Left kidney (tissue), 2 donors: ENCODE data around the gene C5. TPM values are rescaled to one million over a fixed set of nuclear protein-coding genes. Genes with fewer than 3 reads are reported as not detected.
A peak's percentile ranks its signal among the peaks of the same experiment; 100 is the strongest.
"Not testable (repeated sequence)": the region's sequence is repeated elsewhere in the genome, so short reads cannot be mapped to it uniquely, and the experiment has no call there.

Source experiments
- DNase-seq: peaks from one replicate; pipeline ENCODE4 v3.0.0-alpha.2; 2013
- polyA plus RNA-seq: library from polyadenylated mRNA; unstranded; fragments of 120-200 nt; gene quantifications from one replicate; pipeline ENCODE4 v1.2.1, GENCODE V29; 2013; ENCODE audit not compliant: insufficient read length

C5 gene
- polyA plus RNA-seq, 1 donor: 19.5 TPM

DNA sequence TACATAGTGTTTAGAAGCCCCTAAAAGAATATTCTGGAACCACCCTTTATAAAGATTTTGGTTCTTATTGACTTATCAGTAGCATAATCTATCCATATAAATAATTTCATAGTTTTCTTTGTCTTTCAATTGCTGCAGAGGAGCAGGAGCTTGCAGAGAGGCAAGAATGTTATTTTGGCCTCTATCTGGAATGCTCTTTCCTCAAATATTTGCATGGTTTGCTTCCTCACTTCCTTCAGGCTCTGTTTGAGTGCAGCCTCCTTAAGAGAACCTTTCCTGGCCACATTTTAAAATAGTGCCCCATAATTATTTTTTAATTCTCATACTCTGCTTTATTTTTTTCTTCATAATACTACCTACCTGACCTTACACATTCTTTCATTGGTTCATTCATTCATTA, 1.5 kb downstream of the C5 start:
- no peak for DNase-seq

DNA sequence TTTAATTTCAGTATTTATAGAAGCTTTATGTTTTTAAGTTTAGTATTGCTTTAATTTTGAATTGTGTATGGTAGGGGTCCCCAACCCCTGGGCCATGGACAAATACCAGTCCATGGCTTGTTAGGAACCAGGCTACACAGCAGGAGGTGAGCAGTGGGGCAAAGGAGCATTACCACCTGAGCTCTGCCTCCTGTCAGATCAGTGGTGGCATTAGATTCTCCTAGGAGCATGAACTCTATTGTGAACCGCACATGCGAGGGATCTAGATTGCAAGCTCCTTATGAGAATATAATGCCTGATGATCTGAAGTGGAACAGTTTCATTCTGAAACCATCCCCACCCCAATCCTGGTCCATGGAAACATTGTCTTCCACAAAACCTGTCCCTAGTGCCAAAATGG, 1.9 kb downstream of the C5 start:
- DNase-seq: no peak

DNA sequence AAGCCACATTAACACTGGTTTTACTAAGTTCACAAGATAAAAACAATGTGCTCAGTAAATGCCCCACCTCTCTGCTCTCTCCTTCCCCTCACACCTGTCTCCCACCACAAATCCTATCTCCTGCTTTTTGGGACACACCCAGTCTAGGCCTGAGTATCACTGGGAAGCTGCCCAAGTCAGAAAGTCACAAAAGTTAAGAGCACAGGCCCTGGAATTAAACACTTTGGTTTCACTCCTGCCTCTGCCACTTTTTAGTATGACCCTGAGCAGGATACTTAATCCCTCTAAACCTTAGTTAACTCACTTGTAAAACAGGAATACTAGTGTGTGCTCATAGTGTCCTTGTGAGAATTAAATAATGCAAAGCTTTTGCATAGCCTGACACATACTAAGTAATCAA, 11.3 kb downstream of the C5 start:
- DNase-seq: no peak

DNA sequence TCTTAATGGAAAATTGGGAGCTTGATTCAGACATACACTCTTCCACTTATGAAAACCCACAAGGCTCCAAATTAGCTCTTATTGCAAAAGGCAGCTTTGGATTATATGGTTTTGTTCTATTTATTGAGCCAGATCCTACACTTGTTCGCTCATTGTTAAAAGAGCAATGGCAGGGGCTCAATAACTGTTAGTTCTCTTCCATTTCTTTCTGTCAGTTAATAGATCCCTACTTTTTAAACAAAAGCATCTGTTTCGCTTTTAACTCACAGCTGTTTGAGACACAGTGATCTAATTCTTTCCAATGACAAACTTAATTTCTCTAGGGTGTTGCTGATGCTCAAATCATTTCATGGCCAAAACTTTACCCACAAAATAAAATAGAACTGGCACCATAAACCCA, 11.7 kb downstream of the C5 start:
- no peak for DNase-seq

DNA sequence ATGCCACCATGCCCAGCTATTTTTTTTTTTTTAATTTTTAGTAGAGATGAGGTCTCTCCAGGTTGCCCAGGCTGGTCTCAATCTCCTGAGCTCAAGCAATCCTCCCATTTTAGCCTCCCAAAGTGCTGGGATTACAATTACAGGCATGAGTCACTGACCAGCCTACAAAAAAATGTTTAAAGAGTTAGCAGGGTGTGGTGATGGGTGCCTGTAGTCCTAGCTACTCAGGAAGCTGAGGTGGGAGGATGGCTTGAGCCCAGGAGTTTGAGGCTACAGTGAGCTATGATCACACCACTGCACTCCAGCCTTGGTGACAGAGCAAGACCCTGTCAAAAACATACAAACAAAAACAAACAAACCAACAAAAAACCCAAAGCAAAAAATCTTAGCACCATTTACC, 14.4 kb downstream of the C5 start:
- not testable (repeated sequence) for DNase-seq

DNA sequence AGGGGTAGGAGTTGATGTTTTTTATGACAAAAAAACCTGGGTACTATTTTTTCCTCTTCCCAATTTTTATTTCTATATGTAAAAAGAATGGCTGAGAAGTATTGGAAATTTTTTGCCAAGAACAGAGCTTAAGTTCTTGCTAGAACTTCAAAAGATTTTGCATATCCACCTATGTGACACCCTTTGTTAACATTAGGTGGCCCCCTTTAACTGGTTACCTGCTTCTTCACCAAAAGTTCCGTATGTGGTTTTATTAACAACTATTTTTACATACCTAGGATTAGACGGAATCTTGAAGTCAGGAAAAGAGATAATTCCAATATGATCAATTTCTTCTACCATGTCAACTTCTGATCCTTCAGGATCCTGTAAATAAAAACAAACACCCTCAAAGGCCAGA, 15.5 kb downstream of the C5 start:
- DNase-seq: no peak

DNA sequence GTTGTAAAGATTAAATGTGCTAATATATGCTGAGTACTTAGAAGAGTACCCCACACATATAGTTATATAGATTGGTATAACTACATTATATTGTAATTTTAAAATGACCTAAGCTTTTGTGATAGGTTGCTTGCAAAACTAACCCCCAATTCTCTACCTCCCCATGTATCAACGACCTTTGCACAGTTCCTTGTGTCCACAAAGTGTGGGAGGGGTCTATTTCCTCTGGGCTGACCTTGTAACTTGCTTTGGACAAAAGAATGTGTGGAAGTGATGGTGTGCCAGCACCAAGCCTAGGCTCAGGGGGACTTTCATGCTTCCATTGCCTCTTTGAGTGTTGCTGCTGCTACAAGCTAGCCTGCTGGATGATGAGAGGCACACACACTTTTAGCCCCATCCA, 20.6 kb downstream of the C5 start:
- no peak for DNase-seq

DNA sequence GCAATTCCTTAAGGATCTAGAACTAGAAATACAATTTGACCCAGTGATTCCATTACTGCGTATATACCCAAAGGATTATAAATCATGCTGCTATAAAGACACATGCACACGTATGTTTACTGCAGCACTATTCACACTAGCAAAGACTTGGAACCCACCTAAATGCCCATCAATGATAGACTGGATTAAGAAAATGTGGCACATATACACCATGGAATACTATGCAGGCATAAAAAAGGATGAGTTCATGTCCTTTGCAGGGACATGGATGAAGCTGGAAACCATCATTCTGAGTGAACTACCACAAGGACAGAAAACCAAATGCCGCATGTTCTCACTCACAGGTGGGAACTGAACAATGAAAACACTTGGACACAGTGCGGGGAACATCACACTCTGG, 21.8 kb downstream of the C5 start:
- not testable (repeated sequence) for DNase-seq

DNA sequence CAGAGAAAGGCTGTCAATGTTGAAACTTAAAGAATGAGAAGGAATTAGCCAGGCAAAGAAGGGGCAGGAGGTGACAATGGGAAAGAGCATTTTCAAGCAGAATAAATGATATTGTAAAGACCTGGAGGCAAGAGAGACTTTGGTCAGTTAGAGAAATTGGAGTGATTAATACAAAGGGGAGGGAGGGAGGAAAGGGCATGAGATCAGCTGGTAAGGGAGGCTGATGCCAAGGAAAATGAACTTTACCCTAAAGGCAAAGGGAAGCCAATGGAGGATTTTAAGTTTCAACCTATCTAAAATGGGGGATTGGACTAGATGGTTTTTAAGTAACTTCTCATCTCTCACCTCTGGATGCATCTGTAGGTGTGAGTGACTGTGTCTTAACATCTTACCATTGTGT, 23.3 kb downstream of the C5 start:
- no peak for DNase-seq

DNA sequence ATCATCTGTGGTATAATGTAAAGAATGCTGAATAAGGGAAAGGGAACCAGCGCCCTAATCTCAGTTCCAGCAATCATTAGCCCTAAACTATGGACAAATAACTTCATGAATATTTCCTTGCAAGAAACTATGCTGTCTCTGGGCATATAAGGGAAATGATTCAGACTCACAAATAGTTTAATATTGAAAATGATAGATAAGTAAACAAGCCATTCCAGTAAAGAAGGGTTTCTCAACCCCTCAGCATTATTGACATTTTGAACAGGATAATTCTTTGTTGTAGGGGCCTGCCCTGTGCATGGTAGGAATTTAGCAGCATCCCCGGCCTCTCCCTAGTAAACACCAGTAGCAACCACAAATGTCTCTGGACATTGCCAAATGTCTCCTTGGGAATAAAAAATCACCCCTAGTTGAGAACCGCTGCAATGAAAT, 23.8 kb downstream of the C5 start:
- no peak for DNase-seq

DNA sequence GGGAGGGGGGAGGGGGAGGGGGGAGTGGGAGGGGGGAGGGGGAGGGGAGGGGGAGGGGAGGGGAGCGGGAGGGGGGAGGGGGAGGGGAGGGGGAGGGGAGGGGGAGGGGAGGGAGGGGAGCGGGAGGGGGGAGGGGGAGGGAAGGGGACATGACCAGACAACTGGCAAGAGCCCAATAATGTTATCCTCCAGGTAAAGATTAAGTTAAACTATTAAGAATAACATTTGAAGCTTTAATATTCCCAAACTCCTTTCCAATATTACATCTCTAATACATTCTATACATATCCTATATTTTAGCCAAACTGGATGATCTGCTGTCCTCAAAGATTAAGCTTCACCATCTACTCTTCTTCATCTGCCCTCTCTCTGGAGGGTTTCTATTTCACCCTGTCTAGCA, 25.8 kb downstream of the C5 start:
- no peak for DNase-seq

DNA sequence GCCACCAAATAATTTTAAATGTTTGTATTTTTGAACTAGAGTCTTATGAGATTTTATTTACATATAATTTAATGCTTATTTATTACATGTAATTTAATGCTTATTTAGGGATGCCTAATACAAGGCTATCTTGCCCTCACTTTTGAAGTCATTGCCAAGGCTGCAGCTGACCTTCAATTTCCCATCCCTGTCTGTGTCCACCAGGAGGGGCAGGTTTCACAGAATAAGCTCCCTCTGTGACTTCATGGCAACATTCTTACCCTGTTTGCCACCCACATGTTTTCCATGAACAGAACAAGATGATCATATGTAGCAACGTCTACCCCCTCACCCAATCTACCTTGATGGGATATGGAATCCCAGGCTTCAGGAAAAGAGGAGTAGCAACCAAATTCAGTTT, 27.0 kb downstream of the C5 start:
- DNase-seq: no peak

DNA sequence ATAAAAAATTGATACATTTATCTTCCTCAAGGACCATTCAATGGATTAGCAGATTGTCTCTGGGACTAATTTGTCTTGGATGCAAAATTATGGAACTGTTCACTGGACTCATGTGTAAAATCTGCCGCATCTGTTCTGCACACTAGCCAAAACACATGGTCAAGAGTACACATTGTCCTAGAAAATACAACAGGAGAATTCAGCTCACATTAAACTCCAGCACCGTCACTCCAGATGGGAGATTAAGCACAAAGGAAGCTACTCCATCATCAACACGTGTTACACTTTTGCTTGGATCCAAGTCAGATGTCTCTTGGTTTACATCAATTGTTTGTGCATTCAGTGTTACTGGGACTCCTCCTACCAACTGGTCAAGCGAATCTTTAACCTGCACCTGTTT, 28.8 kb downstream of the C5 start:
- DNase-seq: no peak

DNA sequence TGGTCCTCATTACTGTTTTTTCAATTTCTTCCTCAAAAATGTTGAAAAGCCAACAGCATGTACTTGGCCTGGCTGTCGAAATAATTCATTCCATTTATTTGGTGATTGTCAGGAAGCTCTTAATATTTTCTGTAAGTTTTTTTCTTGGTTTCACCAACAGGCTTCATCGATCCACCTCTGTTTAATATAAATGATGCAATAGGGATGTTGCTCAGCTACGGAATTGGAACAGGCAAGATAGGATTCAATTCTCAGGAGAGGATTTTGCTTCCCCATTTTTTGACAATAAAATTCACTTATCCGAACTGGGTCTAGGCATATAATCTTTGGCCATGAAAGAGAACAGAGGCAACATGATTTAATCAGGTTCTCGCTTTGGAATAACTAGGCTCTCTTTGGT, 30.8 kb downstream of the C5 start:
- no peak for DNase-seq

DNA sequence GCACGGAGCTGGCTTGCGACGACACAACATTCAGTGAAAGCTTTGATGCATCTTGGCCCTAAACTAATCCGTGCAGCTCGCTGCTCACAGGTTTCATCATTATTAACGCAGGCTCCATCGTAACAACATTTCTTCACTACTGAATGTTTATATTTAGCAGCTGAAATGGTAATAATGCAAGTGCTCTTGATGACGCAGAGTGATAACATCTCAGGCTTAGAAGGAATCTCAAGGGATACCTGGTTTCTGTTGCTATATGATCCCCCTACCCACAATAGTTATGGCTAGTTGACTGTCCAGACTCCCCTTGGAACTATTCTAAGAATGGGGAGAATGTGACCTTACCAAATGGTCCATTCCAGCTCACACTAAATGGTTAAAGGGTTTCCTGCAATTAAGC, 36.2 kb downstream of the C5 start:
- DNase-seq: no peak

DNA sequence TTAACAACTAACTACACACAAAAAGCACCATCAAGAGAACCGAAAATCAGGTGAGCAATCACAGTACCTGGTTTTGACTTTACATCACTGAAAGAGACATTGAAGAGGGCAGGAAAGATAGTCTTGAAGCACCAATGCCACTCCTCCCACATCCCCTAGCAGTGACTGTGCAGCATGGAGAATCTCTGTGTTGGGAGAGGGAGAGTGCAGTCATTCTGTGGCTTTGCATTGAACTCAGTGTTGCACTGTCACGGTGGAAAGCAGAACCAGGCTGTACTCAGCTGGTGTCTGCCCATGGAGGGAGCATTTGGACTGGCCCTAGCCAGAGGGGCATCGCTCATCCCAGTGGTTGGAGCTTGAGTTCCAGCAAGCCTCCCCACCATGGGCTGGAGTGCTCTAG, 40.4 kb downstream of the C5 start:
- DNase-seq: no peak

DNA sequence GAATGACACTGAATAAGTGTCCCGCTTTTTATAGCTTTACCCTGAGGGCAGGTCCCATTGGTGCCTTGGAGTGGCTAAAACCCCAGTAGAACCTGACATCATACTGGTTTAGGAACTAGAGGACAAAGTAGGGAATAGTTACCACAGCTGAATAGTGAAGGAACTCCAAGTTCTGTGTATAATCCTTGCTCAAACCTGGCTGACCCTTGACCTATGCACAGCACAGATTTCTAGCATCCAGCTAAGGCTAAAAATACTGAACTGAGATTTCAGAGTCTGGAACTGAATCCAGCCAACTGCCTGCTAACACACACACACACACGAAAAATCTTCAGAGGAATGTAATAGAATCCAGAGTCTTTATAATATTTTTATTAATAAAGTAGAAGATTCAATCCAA, 50.8 kb downstream of the C5 start:
- DNase-seq: no peak

DNA sequence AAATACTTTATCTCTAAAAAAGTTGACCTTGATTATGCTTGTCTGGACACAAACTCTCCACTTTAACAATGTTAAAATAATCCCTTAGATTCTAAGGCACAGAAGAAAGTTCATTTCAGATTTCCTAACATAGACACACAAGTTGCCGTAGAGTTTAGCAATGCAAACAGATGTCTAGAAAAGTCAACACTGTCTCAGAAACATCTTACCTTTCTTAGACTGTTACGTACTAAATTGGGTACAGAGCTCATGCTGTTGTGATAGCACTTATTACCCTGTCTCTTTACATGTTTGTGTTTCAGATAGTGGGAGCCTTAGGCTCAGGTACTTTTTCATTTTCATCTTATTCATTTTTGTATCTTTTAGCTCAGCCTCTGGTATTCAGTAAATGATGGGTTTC, 52.0 kb downstream of the C5 start:
- no peak for DNase-seq

DNA sequence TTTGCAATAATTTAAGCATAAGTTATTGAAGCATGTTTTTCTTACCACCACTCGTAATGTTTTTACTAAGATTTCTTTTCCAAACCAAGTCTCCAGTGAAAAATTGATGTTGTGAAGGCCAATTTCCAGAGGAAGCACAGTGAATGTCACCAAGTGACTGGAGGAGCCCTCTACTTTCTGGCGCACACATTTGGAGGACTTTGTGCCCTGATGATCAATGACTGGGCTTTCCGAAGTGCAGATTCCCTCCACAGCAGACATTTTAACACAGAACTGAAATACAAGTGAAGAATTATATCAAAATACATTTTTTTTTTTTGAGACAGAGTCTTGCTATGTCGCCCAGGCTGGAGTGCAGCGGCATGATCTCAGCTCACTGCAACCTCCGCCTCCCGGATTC, 52.6 kb downstream of the C5 start:
- no peak for DNase-seq

DNA sequence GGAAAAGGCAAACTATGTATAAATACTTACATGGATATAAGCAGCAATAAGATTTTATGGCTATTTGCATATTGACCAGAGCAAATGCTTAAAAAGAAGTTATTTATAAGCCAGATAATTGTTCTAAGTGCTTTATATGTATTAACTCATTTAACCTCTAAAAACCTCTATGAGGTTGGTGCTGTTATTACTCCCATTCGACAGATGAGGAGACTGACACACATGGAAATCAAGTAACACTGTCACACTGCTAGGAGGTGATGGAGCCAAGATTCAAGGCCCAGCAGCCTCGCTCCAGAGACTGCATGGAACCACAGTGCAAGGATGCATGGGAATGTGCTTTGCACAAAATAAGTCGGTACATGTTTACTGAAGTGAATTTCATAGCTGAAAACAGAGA, 53.7 kb downstream of the C5 start:
- DNase-seq: no peak

DNA sequence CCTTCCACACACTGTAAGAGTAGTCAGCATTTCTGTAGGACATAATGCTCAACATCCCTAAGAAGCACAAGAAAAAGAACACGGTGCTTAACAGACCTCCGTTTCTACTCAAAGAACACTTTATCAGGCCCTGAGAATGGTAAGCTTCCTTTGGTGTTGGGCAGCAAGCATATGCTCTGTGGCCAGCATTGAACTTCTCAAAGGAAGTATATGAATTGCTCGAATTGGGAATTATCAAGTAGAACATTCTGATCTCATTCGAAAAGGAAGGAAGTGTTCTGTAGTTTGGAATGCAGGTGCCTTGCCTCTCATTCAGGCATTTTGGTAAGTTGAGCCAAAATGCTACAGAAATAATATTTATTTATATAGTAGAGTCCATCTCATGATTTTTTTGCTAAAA, 61.0 kb downstream of the C5 start:
- DNase-seq: no peak

DNA sequence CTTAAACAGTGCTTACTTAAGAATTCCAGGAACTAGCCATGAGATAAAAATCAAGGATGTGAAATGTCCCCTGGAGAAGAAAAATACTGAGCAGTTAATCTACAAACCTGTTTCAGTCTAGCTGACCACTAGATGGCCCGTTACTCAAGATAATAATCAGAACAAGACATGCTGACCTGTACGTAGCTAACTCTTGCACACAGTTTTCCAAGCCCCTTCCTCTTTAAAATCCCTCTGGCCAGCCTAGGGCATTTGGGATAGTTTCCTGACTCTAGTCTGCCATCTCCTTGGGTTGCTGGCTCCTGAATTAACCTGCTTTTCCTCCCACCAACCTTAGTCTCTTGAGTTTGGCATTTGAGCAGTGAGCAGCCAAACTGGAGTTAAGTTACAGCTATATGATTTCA, 64.3 kb downstream of the C5 start:
- peak; percentile 62 for DNase-seq

DNA sequence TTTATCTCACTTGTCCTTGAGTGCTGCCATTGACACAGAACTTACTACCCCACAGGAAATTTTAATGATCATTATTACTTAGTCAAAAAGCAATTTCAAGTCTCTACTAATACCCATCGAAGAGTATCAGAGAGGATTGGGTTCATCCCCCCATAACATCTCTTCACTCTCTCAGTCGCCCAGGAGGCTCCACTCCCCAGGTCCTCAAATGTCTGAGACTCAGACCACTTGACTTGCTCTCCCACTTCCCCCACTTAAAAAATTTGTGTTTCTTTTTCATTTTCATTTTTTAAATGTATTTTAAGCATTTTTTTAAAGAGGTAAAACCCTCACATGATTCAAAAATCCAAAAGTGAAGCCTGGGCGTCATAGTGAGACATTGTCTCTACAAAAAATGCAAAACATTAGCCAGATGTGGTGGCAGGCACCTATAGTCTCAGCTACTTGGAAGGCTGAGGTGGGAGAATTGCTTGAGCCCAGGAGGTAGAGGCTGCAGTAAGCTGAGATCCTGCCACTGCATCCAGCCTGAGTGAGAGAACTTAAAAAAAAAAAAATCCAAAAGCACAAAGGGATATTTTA, 66.7 kb downstream of the C5 start:
- no peak for DNase-seq

DNA sequence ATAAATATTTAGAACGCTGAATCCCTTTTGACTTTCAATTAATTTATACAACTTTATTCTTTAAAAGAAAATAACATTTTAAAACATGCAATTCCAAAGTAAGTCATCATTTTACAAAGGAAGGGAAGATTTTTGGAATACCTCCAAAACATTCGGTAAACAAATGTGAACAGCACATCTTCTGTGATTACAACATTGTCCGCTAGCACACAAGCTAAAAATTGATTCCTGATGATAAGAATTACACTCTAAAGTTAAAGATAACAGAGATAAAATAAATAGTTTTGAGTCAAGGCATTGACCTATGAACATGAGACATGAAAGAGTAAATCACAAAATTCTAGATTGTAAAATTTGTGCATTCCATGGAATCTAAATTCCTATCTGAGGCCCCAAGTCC, 67.2 kb downstream of the C5 start:
- no peak for DNase-seq

DNA sequence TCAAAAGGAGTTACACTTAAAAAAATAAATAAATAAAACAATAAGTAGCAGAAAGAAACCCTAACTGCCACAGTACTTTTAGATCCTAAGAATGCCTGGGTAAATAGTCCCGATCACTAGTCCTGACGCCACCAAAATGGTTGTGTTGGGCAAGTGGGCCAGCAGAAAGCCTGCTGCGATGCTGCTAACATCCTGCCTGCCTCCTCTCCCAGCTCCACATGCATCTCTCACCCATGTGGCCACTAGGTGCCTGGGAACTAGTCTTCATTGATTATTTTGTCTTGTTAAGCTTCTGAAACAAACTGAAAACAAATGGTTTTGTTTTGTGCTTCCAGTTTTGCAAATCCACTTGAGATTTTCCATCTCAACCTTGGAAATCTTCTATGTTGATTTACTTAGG, 69.1 kb downstream of the C5 start:
- no peak for DNase-seq
